Measurements from ENCODE around the gene FGD3.
"Not testable (repeated sequence)": the region's sequence is repeated elsewhere in the genome, so short reads cannot be mapped to it uniquely, and the experiment has no call there.

FGD3 gene

DNA sequence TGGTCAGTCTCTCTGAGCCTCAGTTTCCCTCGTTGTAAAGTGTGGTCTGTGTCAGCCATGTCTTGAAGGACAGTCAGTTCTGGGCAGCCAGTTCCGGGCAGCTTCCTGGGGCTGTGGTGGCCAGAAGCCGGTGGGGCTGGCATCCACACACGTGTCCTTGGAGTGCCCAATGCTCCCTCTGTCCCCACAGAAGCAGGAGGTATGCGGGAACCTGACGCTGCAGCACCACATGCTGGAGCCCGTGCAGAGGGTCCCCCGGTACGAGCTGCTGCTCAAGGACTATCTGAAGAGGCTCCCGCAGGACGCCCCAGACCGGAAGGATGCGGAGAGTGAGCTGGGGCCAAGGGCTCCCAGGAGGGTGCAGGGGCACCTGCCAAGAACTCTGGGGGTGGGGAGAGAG lies 62.7 kb downstream of the FGD3 start:
- no peak for DNase-seq

DNA sequence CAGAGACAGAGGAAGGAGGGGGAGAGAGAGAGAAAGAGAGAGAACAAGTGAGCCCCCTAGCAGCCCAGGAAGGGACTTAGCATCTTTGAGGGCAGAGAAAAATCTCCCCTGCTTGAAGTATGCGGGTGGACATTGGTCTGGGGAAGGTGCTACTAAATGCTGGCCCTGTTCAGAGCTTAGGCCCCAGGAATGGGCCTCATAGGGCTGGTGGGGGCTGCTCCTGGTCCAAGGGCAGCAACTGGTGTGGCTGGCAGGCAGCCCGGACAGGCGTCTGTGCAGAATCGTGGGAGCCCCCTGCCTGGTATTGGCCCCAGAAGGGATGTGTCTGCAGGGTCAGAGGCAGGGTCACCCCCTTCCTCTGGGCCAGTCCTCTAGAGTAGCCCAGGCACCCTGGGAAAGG lies 63.4 kb downstream of the FGD3 start:
- no peak for DNase-seq

- no peak for DNase-seq
Observed at GRCh38 chr9:93011114-93011513, 63.8 kb downstream of the FGD3 start.

GRCh38 chr9:93012963-93013855 lies 65.9 kb downstream of the FGD3 start:
- no peak for DNase-seq

DNA sequence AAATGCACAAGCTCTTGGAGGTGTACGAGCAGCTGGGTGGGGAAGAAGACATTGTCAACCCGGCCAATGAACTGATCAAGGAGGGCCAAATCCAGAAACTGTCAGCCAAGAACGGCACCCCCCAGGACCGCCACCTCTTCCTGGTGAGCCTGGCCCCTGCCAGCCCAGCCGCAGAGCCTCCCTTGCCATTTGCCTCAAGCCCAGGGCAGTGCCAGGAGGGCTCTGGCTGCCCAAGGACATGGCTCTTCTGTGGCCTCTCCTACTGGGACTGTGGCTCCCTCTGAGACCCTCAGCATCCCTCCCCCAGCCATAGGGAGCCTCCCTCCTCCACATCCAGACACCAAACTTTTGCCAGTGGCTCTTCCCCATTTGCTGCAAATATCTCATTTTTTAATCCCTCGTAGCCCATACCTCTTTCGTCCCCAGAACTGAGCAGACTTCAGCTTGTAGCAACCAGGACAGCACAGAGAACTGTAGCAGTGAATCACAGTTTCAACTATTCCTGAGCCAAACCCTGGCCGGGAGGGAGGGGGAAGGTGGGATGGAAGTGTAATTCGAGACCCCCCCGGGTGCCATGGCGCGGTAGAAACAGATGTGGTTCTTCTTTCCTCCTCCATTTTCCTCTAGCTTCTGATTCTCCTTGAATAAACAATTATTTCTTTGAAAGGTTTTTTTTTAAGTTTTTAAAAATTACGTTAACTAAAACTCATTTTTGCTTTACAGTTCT lies 66.7 kb downstream of the FGD3 start:
- DNase-seq: no peak

DNA sequence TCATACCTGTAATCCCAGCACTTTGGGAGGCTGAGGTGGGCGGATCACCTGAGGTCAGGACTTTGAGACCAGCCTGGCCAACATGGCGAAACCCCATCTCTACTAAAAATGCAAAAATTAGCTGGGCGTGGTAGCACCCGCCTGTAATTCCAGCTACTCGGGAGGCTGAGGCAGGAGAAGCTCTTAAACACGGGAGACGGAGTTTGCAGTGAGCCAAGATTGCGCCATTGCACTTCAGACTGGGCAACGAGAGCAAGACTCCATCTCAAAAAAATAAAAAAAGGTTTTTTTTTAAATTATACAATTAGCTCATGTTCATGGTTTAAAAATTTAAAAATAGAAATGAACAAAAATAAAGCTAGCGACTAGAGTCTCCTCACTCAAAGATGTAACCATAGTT lies 67.9 kb downstream of the FGD3 start:
- DNase-seq: not testable (repeated sequence)

DNA sequence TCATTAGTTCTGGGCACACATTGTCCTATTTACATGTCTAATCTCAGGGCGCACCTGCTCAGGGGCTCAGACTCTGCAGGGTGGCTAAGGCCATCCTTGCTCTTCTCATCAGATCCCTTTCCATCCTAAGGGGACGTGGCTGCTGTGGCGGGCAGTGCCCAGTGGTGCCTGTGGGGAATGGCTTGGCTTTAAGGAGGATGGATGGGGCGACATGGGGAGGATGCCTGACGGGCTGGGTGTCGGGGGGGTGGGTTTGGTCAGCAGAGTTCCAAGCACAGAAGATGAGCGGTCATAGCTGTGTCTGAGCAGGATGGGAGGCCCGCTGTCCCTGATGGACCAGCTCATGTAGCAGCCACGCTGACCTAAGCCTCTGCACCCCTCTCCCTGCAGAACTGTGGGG lies 70.3 kb downstream of the FGD3 start:
- no peak for DNase-seq

GRCh38 chr9:93020151-93020550 lies 72.8 kb downstream of the FGD3 start:
- DNase-seq: no peak

DNA sequence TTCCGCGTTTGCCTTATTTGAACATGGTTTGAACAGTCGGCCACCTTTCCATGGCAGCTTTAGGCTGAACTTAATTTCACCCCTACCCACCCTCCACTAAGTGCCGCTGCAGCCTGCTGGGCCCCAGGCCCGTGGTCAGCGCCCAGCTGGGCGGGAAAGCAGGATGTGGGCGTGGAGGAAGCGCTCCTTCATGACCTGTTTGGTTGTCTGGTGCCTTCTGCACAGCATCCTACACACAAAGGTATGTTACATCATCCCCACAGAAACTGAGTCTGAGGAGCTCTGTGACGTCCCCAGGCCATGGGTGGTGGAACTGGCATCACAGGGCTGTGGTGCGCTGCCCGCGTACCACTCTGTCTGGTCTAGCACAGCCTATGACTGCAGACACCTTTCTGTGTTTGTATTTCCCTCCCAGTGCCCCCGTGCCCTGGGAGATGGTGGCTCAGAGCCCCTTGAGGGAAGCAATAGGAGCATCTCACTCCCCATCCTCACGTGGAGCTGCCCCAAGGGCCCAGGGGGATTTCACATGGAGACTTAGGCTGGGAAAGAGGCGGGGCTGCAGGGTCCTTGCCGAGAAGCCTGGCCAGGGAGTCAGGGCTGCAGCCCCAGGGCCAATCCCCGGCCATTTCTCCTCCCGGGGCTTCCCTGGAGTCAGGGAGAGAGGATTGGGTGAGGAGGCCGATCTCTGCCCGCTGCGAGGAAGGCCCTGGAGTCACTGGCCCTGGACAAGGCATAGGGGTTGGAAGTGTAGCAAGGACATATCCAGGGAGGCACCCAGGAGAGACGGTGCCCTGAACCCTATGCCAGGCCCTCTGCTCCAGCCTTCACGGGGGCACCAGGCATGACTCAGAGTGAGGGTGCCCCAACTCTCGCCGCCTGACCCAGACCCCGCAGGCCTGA lies 73.7 kb downstream of the FGD3 start:
- DNase-seq: no peak

DNA sequence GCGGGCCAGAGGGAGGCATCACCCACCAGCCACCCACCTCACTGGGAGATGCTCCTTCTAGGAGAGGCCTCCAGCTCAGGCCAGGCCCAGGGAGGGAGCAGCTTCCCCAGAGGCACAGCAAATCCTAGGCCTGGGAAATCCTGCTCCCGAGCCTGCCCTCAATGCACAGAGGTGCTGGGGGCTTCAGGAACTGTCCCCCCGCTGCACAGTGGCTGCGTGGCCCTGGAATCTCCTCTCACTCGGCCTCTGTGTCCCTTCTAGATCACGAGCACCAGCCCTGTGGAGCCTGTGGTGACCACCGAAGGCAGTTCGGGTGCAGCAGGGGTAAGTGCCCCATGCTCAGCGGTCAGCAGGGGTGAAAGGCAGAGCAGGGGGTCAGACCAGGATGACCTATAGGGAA lies 74.7 kb downstream of the FGD3 start:
- no peak for DNase-seq

DNA sequence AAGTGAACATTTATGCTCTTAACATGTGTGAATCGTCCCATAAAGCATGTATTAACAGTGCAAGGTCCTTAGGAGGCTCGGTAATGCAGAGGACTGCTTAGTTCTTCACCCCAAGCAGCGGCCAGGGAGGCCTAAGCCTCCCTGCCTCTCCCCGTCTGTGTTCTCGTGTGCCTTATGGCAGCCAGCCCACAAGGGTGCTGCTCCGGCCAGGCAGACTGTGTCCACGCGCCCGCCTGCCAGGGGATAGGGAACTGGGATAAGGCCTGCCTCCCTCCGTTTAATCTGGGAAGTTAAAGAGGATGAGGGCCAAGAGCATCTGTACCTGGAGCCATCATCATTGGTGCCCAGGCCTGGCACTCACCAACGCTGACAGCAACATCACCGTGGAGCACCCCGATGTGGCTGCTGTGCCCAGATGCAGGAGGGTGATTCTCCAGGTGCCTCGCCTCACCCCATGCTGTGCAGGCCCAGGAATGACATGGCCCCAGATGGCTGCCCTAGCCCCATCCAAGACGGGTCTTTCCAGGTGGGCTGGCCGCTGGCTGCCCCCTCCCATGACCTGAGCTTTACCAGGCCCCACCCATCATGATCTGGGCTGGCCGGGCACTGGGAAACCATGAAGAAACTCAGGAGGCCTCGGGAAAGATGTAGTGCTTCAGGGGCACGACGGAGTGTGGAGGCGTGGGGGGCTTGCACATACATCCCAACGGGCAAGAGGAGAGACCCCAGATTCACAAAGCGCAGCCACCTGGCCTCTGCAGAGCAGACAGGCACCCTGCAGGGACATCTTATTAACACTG lies 75.6 kb downstream of the FGD3 start:
- DNase-seq: no peak

GRCh38 chr9:93023521-93023815 lies 76.1 kb downstream of the FGD3 start:
- DNase-seq: no peak

DNA sequence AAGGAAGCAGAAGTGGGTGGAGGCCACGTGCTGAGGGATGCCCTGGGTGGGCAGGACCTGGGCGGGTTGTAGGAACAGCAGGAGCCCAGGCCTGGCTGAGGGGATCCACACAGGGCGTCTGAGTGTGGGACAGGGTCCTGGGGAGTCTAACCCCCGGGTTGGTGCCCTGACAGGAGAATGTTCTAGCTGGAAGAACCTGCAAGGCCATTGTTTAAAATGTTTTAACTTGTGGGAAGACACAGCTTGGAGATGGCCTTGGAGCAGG lies 77.3 kb downstream of the FGD3 start:
- DNase-seq: no peak

GRCh38 chr9:93024986-93025630 lies 77.8 kb downstream of the FGD3 start:
- no peak for DNase-seq

DNA sequence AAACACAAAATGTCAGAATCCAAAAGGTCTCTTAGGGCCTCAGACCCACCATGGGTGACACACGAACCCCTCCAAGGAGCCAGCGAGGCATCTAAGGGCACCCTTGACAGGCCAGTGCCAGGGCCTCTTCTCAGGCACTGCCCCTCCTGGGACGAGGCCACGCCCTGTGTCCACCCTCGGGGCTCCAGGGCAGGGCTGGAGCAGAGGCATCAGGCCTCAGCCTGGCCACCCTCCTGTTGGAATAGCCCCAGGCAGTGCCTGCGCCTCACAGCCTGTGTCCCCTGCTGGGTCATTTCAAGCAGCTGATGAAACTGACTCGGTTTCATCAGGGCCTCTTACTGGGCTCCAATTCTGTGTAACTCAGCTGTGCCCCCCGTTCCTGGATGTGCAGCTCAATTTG lies 78.4 kb downstream of the FGD3 start:
- no peak for DNase-seq

- no peak for DNase-seq
Observed at GRCh38 chr9:93026640-93027039, 79.3 kb downstream of the FGD3 start.

DNA sequence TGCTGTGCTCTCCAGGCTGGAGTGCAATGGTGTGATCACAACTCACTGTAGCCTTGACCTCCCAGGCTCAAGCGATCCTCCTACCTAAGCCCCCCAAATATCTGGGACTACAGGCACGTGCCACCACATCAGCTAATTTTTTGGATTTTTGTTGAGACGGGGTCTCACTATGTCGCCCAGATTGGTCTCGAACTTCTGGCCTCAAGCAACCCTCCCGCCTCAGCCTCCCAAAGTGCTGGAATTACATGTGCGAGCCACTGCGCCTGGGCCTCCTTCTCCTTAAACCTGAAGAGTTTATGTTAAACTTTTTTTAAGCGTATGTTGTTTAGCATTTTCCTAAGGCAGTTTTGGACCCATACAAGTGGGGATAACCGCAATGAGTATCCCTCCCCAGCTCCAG lies 80.4 kb downstream of the FGD3 start:
- DNase-seq: no peak

- no peak for DNase-seq
Observed at GRCh38 chr9:93028448-93029006, 81.2 kb downstream of the FGD3 start.

GRCh38 chr9:93030642-93031628 lies 83.6 kb downstream of the FGD3 start:
- DNase-seq: no peak

- no peak for DNase-seq
Observed at GRCh38 chr9:93031629-93032430, 84.5 kb downstream of the FGD3 start.
